ENCODE results near the gene ZNF467.

The ZNF467 gene

GRCh38 chr7:149741629-149742028 lies 31.8 kb downstream of the ZNF467 start:
- no peak for DNase-seq

DNA sequence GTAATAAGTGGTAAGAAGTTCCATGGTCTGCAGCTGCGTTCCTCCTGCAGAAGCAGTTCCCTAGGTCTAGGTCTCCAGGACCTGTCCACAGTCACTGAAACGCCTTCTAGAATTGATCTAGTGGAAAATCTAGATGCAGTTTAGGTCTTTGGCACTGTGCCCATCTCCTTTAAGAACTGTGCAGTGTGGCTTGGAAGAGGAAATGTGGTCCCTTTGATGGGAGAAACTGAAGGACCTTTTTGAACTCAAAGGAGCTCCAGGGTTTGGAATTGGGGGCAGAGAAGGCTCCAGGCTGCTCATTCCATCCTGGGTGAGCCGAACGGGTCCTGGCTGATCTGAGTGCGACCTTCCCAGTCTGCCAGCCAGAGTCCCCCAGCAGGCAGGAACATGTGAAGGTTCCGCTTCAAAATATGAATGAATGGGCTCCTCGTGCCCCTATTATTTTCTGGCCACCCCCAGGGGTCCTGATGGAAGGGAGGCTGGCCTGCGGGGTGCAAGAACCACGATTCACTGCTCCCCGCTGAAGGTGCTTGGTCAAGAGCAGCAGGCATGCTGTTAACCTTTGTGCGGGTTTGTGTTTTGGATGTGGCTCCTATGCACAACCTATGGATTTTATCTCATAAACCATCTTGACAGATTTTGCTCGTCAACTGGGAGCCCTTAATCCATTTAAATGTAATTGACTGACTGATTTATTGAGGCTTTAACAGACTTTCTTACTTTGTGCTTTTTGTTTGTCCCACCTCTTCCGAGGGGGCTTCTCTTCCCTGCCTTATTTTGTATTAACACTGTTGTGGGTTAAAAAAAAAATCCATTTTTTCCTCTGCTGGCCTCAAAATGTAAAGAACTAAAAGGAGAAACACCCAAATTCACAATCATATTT lies 36.7 kb downstream of the ZNF467 start:
- no peak for DNase-seq

GRCh38 chr7:149735779-149736477 lies 37.5 kb downstream of the ZNF467 start:
- DNase-seq: no peak

DNA sequence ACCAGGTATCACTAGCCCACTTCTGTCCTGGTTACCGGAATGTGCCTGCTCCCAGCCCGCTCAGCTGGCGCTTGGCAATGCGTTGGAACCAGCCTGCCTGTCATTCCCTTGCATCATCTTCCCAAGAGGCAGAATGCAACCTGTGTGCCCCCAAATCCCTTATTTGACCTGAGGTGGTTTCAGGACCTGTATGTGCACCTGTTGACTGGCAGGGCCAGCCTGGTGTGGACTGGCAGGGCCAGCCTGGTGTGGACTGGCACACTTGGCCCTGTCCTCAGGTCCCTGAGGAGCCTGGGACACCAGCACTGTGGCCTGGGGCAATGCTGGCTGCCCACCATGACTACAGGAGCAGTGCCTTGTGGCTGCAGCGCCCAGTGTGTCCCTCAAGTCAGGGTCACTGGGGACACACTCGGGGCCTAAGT lies 38.2 kb downstream of the ZNF467 start:
- DNase-seq: no peak

GRCh38 chr7:149734791-149735075 lies 38.7 kb downstream of the ZNF467 start:
- no peak for DNase-seq

GRCh38 chr7:149733924-149734790 lies 39.2 kb downstream of the ZNF467 start:
- DNase-seq: no peak

DNA sequence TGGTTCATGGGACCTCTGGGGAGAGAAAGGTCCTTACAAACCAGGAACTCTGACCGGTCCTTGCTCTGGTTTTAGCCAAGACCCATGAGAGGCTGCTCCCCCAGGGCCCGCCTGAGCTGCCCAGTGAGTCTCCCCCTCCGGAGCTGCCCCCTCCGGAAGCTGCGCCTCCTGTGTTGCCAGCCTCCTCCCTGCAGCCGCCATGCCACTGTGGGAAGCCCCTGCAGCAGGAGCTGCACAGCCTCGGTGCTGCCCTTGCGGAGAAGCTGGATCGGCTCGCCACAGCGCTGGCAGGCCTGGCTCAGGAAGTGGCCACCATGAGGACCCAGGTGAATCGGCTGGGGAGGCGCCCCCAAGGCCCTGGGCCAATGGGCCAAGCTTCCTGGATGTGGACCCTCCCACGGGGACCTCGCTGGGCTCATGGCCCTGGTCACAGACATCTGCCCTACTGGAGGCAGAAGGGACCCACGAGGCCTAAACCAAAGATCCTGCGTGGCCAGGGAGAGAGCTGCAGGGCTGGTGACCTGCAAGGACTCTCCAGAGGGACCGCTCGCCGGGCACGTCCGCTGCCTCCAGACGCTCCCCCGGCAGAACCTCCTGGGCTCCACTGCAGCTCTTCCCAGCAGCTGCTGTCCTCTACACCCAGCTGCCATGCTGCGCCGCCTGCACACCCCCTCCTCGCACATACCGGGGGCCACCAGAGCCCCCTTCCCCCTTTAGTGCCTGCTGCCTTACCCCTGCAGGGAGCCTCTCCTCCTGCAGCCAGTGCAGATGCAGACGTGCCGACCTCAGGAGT lies 40.1 kb downstream of the ZNF467 start:
- DNase-seq: no peak

- no peak for DNase-seq
Observed at GRCh38 chr7:149732611-149733010, 40.8 kb downstream of the ZNF467 start.

GRCh38 chr7:149732111-149732561 lies 41.3 kb downstream of the ZNF467 start:
- DNase-seq: no peak

- no peak for DNase-seq
Observed at GRCh38 chr7:149731207-149731955, 42.0 kb downstream of the ZNF467 start.

DNA sequence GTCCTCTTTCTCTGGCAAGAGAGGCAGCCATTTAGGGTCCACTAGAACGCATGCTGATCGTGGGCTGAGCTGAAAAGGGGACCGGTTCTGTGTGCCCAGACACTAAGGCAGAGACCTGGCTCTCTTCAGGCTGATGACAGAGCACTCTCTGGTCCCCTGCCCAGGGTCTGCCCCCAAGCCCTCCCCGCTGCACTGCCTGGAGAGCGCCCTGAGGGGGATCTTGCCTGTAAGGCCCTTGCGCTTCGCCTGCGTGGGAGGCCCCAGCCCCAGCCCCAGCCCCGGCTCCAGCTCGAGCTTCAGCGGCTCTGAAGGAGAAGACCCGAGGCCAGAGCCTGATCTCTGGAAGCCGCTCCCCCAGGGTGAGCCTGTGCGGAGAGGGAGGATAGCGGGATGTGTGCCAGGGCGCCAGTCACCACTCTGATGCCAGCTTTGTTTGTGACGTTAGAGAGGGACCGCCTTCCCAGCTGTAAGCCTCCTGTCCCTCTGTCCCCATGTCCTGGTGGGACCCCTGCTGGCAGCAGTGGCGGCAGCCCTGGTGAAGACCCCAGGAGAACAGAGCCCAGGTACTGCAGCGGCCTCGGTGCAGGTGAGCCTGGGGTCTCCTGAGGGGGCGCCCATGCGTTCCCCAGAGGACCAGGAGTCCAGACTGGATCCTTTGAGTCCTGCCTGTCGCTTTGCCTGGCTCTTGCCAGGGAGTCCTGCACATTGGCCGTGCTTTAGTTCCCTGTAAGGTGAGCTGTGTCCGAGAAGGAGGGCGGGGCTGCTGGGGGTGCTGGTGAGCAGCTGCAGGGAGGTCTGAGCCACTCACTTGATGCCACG lies 43.2 kb downstream of the ZNF467 start:
- DNase-seq: no peak

- no peak for DNase-seq
Observed at GRCh38 chr7:149729586-149729982, 43.8 kb downstream of the ZNF467 start.

DNA sequence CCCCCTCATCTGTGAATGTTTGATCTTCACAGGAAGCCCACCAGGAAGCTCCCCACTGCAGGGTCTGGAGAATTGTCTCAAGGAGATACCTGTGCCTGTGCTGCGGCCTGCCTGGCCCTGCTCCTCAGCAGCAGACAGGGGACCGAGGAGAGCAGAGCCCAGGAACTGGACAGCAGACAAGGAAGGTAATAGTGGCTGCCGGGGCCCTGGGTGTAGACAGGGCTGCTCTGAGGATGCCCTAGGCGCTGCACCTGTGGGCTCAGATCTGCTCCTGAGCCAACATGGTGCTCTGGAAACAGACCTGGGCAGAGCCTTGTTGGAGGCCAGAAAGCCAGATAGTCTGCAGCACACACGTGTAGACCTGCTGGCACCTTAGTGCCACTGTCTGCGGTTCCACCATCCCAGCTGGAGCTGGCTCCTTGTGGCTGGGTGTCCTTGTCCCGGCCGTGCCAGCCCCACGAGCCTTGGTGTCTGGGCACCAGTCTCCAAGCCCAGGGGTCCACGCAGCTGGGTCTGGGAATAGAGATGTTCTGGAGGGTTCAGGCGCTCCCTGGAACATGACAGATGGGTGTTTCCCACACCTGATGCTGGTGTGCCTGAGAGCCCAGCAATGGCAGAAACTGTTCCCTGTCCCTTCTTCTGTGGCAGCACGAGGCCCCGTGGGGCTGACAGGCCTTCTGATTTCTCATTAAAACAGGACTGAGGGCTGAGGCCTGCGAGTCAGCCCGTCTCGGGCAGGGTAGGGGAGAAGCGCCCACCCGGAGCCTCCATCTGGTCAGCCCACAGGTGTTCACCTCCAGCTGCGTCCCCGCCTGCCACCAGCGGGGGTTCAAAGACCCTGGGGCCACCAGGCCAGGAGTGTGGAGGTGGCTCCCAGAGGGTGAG lies 44.7 kb downstream of the ZNF467 start:
- no peak for DNase-seq

DNA sequence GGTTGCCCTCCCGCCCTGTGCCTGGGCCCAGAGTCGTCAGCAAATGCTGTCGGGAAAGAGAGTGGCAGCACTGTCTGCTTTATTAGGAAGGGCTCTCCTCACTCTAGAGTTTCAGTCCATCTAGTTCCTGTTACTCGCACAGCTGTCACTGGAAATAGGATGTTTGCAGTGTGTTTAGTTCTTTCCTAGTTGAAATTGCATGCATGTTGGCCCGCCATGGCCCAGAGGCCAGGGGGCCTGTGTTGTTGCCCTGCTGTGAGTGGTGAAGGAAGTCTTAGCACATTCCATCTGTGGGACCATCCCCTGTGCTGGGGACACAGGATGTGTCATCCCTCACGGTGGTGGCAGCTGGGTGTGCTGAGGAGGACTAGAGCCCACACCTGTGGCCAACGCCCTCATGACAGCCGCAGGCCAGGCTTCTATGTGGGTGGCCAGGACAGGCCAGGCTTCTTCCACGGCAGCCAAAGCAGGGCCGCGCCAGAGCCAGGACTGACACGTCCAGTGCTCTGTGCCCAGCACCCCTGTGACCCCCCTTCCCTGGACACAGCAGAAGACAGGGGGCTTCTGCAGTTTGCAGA lies 45.4 kb downstream of the ZNF467 start:
- DNase-seq: no peak

DNA sequence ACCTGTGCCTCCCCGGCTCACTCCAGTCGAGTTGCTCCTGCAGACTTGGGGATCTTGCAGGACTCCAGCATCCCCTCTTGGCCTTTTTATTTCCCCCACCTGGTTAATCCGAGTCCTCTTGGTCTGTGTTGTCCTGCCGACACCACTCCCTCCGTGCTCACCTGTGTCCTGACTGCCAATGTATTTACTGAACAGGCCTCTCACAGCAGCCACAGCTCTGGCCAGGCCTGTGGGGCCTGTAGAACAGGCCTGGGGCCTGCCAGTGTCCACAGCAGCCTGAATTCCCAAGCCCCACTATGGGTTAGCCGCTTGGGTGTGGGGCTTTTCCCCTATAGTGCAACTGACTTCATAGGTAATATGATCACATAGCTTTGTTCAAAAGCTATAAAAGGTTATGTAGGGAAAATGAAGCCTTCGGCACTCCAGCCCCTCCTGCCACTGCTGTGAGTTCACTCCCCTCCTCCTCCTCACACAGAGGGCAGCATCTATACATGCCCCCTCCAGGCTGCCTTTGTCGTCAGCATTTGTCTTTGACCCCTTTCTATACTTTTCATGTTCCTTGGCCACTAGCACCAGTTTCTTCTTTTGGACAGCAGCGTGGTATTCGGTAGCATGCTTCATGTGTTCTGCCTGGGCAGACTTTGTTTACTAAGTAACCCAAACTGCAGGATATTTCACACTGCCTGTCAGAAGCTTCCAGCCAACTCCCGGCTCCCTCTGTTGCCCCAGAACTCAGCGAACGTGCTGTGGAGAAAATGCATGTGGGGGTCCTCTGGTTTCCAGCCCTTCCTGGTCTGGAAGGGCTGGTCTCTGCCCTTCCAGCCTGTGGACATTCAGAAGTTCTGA lies 46.1 kb downstream of the ZNF467 start:
- DNase-seq: no peak

DNA sequence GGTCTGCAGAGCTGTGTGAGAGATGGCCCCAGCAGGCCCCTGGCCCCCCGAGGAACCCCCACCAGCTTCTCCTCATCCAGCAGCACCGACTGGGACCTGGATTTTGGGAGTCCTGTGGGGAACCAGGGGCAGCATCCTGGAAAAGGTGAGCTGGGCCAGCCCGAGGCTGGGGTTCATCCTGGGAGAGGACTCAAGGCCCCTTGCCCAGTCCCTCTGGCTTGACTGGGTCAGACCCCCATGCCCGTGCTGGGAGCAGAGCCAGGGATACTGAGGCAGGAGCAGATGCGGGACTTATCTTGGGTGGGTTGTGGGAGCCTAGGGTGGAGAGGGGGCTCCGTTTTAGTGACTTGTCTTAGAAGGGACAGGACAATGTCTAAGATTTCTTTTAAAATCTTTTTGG lies 47.5 kb downstream of the ZNF467 start:
- DNase-seq: no peak

- DNase-seq: no peak
Observed at GRCh38 chr7:149725426-149725821, 48.0 kb downstream of the ZNF467 start.

GRCh38 chr7:149724661-149725425 lies 48.5 kb downstream of the ZNF467 start:
- DNase-seq: no peak
